ENCODE measurements around the gene PRR23B.

PRR23B gene

GRCh38 chr3:139024968-139025367, 4.2 kb upstream of the PRR23B start:
- no peak overlapping the region for H2AFZ ChIP-seq (ENCODE audit: low read length)
- H3K4me2 ChIP-seq (ENCODE audit: insufficient read depth, low read length, poor library complexity, severe bottlenecking), result no peak overlapping the region
- WGBS, 2 donors (ENCODE audit: extremely low coverage in 2 of 2, insufficient read length in 2 of 2, insufficient replicate concordance in 1 of 2), result no CpG with 5 or more reads among the region's 2 CpGs
- no peak overlapping the region for H4K91ac ChIP-seq (ENCODE audit: low read depth, low read length, poor library complexity)
- no peak overlapping the region for H3K4ac ChIP-seq (ENCODE audit: low read length)
- no peak overlapping the region for H3K27ac ChIP-seq (replicated peaks; ENCODE audit: low read length)
- no peak for DNase-seq (ENCODE audit: low spot score)
- H2BK15ac ChIP-seq (ENCODE audit: low read length), result no peak overlapping the region
- no peak overlapping the region for H3K18ac ChIP-seq (ENCODE audit: low read length)
- no peak overlapping the region for H3K4me3 ChIP-seq (ENCODE audit: low read length in 2 of 2)
- no peak overlapping the region for H2AK5ac ChIP-seq (ENCODE audit: low read depth, low read length)
- H3K9ac ChIP-seq (ENCODE audit: low read depth, low read length, poor library complexity), result no peak overlapping the region
- no peak overlapping the region for H2BK120ac ChIP-seq (ENCODE audit: low read depth, low read length)
- H2BK12ac ChIP-seq (ENCODE audit: low read length), result no peak overlapping the region
- H3K27me3 ChIP-seq (ENCODE audit: control insufficient read depth in 3 of 3, insufficient read depth in 3 of 3, low read depth in 1 of 3, low read length in 3 of 3), result peaks cover 0 to 2% (median 0%) of the 10 kb centered on the region in 3 experiments
- H4K8ac ChIP-seq (ENCODE audit: low read depth, low read length), result no peak overlapping the region
- no peaks in the 10 kb centered on the region for H3K79me1 ChIP-seq (ENCODE audit: low read depth, low read length)
- no peak overlapping the region for H3K14ac ChIP-seq (ENCODE audit: low read length)
- no peak overlapping the region for H2BK5ac ChIP-seq (ENCODE audit: low read length)
- no peaks in the 10 kb centered on the region for H3K4me1 ChIP-seq (ENCODE audit: control insufficient read depth in 2 of 2, insufficient read depth in 1 of 2, low read depth in 1 of 2, low read length in 2 of 2)
- no peaks in the 10 kb centered on the region for H3K9me3 ChIP-seq (replicated peaks in 1 of 2; ENCODE audit: control insufficient read depth in 2 of 2, insufficient read depth in 1 of 2, low read depth in 1 of 2, low read length in 2 of 2)
- no peaks in the 10 kb centered on the region for H3K36me3 ChIP-seq (replicated peaks in 1 of 2; ENCODE audit: control insufficient read depth in 2 of 2, insufficient read depth in 2 of 2, low read length in 2 of 2)
- H3K23ac ChIP-seq (ENCODE audit: low read depth, low read length, poor library complexity), result no peak overlapping the region

- Histone ChIP-seq H3K36me3 (replicated peaks in 1 of 2; ENCODE audit: control insufficient read depth in 2 of 2, insufficient read depth in 2 of 2, low read length in 2 of 2) (no peaks in the 10 kb centered on the region), H3K79me1 (ENCODE audit: low read depth, low read length) (no peaks in the 10 kb centered on the region), H4K8ac (ENCODE audit: low read depth, low read length) (no peak overlapping the region), H3K27ac (replicated peaks; ENCODE audit: low read length) (no peak overlapping the region), H3K9me3 (replicated peaks in 1 of 2; ENCODE audit: control insufficient read depth in 2 of 2, insufficient read depth in 1 of 2, low read depth in 1 of 2, low read length in 2 of 2) (peaks cover 0 to 2% of the 10 kb centered on the region in 2 donors), H3K4me1 (ENCODE audit: control insufficient read depth in 2 of 2, insufficient read depth in 1 of 2, low read depth in 1 of 2, low read length in 2 of 2) (no peaks in the 10 kb centered on the region), H3K4me2 (ENCODE audit: insufficient read depth, low read length, poor library complexity, severe bottlenecking) (no peak overlapping the region), H2AFZ (ENCODE audit: low read length) (no peak overlapping the region), H2BK15ac (ENCODE audit: low read length) (no peak overlapping the region), H4K91ac (ENCODE audit: low read depth, low read length, poor library complexity) (no peak overlapping the region), H2BK5ac (ENCODE audit: low read length) (no peak overlapping the region), H3K9ac (ENCODE audit: low read depth, low read length, poor library complexity) (no peak overlapping the region), H2BK12ac (ENCODE audit: low read length) (no peak overlapping the region), H2AK5ac (ENCODE audit: low read depth, low read length) (no peak overlapping the region), H3K18ac (ENCODE audit: low read length) (peak overlapping the region; percentile 38), H3K14ac (ENCODE audit: low read length) (no peak overlapping the region), H2BK120ac (ENCODE audit: low read depth, low read length) (no peak overlapping the region), H3K4me3 (ENCODE audit: low read length in 2 of 2) (no peak overlapping the region), H3K27me3 (ENCODE audit: control insufficient read depth in 3 of 3, insufficient read depth in 3 of 3, low read depth in 1 of 3, low read length in 3 of 3) (no peaks in the 10 kb centered on the region), H3K23ac (ENCODE audit: low read depth, low read length, poor library complexity) (no peak overlapping the region), H3K4ac (ENCODE audit: low read length) (no peak overlapping the region)
- DNase-seq (ENCODE audit: low spot score), result no peak
- no CpG with 5 or more reads among the region's 81 CpGs for WGBS, 2 donors (ENCODE audit: extremely low coverage in 2 of 2, insufficient read length in 2 of 2, insufficient replicate concordance in 1 of 2)
Observed at GRCh38 chr3:139020036-139020867, 474 bp downstream of the PRR23B start.

GRCh38 chr3:139016430-139017048, 4.2 kb downstream of the PRR23B start:
- Histone ChIP-seq H3K27me3 (ENCODE audit: control insufficient read depth in 3 of 3, insufficient read depth in 3 of 3, low read depth in 1 of 3, low read length in 3 of 3) (no peaks in the 10 kb centered on the region), H3K9me3 (replicated peaks in 1 of 2; ENCODE audit: control insufficient read depth in 2 of 2, insufficient read depth in 1 of 2, low read depth in 1 of 2, low read length in 2 of 2) (peaks cover 0 to 2% of the 10 kb centered on the region in 2 donors), H3K9ac (ENCODE audit: low read depth, low read length, poor library complexity) (no peak overlapping the region), H3K36me3 (replicated peaks in 1 of 2; ENCODE audit: control insufficient read depth in 2 of 2, insufficient read depth in 2 of 2, low read length in 2 of 2) (no peaks in the 10 kb centered on the region), H3K23ac (ENCODE audit: low read depth, low read length, poor library complexity) (no peak overlapping the region), H3K4ac (ENCODE audit: low read length) (no peak overlapping the region), H3K79me1 (ENCODE audit: low read depth, low read length) (no peaks in the 10 kb centered on the region), H3K4me2 (ENCODE audit: insufficient read depth, low read length, poor library complexity, severe bottlenecking) (no peak overlapping the region), H2BK120ac (ENCODE audit: low read depth, low read length) (no peak overlapping the region), H3K4me3 (ENCODE audit: low read length in 2 of 2) (no peak overlapping the region), H2AK5ac (ENCODE audit: low read depth, low read length) (no peak overlapping the region), H3K27ac (replicated peaks; ENCODE audit: low read length) (no peak overlapping the region), H2BK15ac (ENCODE audit: low read length) (no peak overlapping the region), H3K18ac (ENCODE audit: low read length) (no peak overlapping the region), H4K91ac (ENCODE audit: low read depth, low read length, poor library complexity) (no peak overlapping the region), H4K8ac (ENCODE audit: low read depth, low read length) (no peak overlapping the region), H3K14ac (ENCODE audit: low read length) (no peak overlapping the region), H2BK5ac (ENCODE audit: low read length) (no peak overlapping the region), H2AFZ (ENCODE audit: low read length) (no peak overlapping the region), H2BK12ac (ENCODE audit: low read length) (no peak overlapping the region), H3K4me1 (ENCODE audit: control insufficient read depth in 2 of 2, insufficient read depth in 1 of 2, low read depth in 1 of 2, low read length in 2 of 2) (no peaks in the 10 kb centered on the region)
- no peak for DNase-seq (ENCODE audit: low spot score)
- no CpG with 5 or more reads among the region's 3 CpGs for WGBS, 2 donors (ENCODE audit: extremely low coverage in 2 of 2, insufficient read length in 2 of 2, insufficient replicate concordance in 1 of 2)

GRCh38 chr3:139006051-139006716, 14.5 kb downstream of the PRR23B start, which contains the start of gene PRR23A:
Gene PRR23A (minus strand): TSS chr3:139006268. CDS start chr3:139006268, 0 bp downstream.
- H3K27ac ChIP-seq (replicated peaks; ENCODE audit: low read length), result no peak within 1 kb of the TSS
- no peak within 1 kb of the TSS for H3K4ac ChIP-seq (ENCODE audit: low read length)
- no peak within 1 kb of the TSS for H2BK120ac ChIP-seq (ENCODE audit: low read depth, low read length)
- no peak within 1 kb of the TSS for H2BK12ac ChIP-seq (ENCODE audit: low read length)
- DNase-seq (ENCODE audit: low spot score), result no peak
- H3K36me3 ChIP-seq (replicated peaks in 1 of 2; ENCODE audit: control insufficient read depth in 2 of 2, insufficient read depth in 2 of 2, low read length in 2 of 2), result no peaks in the 10 kb centered on the region
- H4K8ac ChIP-seq (ENCODE audit: low read depth, low read length), result no peak within 1 kb of the TSS
- H3K18ac ChIP-seq (ENCODE audit: low read length), result no peak within 1 kb of the TSS
- no peak within 1 kb of the TSS for H2BK15ac ChIP-seq (ENCODE audit: low read length)
- no peaks in the 10 kb centered on the region for H3K4me1 ChIP-seq (ENCODE audit: control insufficient read depth in 2 of 2, insufficient read depth in 1 of 2, low read depth in 1 of 2, low read length in 2 of 2)
- no peak within 1 kb of the TSS for H2BK5ac ChIP-seq (ENCODE audit: low read length)
- no peak within 1 kb of the TSS for H3K9ac ChIP-seq (ENCODE audit: low read depth, low read length, poor library complexity)
- no peaks in the 10 kb centered on the region for H3K79me1 ChIP-seq (ENCODE audit: low read depth, low read length)
- H3K27me3 ChIP-seq (ENCODE audit: control insufficient read depth in 3 of 3, insufficient read depth in 3 of 3, low read depth in 1 of 3, low read length in 3 of 3), result no peaks in the 10 kb centered on the region
- H2AK5ac ChIP-seq (ENCODE audit: low read depth, low read length), result no peak within 1 kb of the TSS
- no peak within 1 kb of the TSS for H2AFZ ChIP-seq (ENCODE audit: low read length)
- peak within 1 kb of the TSS in 1 of 2 donors; percentile 51 for H3K4me3 ChIP-seq (ENCODE audit: low read length in 2 of 2)
- no CpG with 5 or more reads among the region's 60 CpGs for WGBS, 2 donors (ENCODE audit: extremely low coverage in 2 of 2, insufficient read length in 2 of 2, insufficient replicate concordance in 1 of 2)
- H3K23ac ChIP-seq (ENCODE audit: low read depth, low read length, poor library complexity), result no peak within 1 kb of the TSS
- no peak within 1 kb of the TSS for H4K91ac ChIP-seq (ENCODE audit: low read depth, low read length, poor library complexity)
- H3K4me2 ChIP-seq (ENCODE audit: insufficient read depth, low read length, poor library complexity, severe bottlenecking), result no peak within 1 kb of the TSS
- peaks cover 0 to 3% of the 10 kb centered on the region in 2 donors for H3K9me3 ChIP-seq (replicated peaks in 1 of 2; ENCODE audit: control insufficient read depth in 2 of 2, insufficient read depth in 1 of 2, low read depth in 1 of 2, low read length in 2 of 2)
- peak within 1 kb of the TSS; percentile 56 for H3K14ac ChIP-seq (ENCODE audit: low read length)

Measured in neuronal stem cell (in vitro differentiated cells).